Mesodermal cell (in vitro differentiated cells): Measurements from ENCODE around the gene NEURL2.
"Not testable (repeated sequence)": the region's sequence is repeated elsewhere in the genome, so short reads cannot be mapped to it uniquely, and the experiment has no call there.

ENCODE experiments used
- H3K27ac ChIP-seq: 2 replicates; pipeline ENCODE4 v1.7.0; 2013; ENCODE audit warnings: mild to moderate bottlenecking, low read depth, low read length, moderate library complexity; ENCODE audit not compliant: severe bottlenecking
- H3K36me3 ChIP-seq: 2 replicates; pipeline ENCODE4 v1.7.1; 2013; ENCODE audit warnings: mild to moderate bottlenecking, low read length, moderate library complexity; ENCODE audit not compliant: control insufficient read depth, insufficient read depth
- H3K4me1 ChIP-seq: one replicate; pipeline ENCODE4 v1.7.1; 2013; ENCODE audit warnings: mild to moderate bottlenecking, low read length; ENCODE audit not compliant: insufficient read depth, control insufficient read depth, poor library complexity, severe bottlenecking
- H3K4me3 ChIP-seq: 2 replicates; pipeline ENCODE4 v1.7.0; 2013; ENCODE audit warnings: low read length, control low read depth, mild to moderate bottlenecking; ENCODE audit not compliant: insufficient read depth, poor library complexity, severe bottlenecking; ENCODE audit errors: extremely low read depth
- H3K9me3 ChIP-seq: 2 replicates; pipeline ENCODE4 v1.7.1; 2013; ENCODE audit warnings: mild to moderate bottlenecking, low read length, moderate library complexity; ENCODE audit not compliant: control insufficient read depth
- WGBS, 2 experiments: methylation state at CpG; one replicate each; pipeline ENCODE4 v1.1.5; 2013; ENCODE audit warnings: missing lambda C conversion rate in 2 of 2; ENCODE audit not compliant: insufficient coverage in 2 of 2; 5-methylcytosine and 5-hydroxymethylcytosine counted together

NEURL2 gene

DNA sequence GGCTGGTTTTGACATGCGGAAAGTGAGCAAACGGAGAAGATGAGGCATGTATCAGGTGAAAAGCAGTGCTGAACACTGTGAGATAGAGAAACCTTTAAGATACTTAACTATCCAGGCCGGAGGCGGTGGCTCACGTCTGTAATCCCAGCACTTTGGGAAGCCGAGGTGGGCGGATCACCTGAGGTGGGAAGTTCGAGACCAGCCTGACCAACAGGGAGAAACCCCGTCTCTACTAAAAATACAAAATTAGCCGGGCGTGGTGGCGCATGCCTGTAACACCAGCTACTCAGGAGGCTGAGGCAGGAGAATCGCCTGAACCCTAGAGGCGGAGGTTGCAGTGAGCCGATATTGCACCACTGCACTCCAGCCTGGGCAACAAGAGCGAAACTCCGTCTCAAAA lies 40.7 kb upstream of the NEURL2 start:
- H3K4me1 ChIP-seq, H3K4me3 ChIP-seq, H3K27ac ChIP-seq, H3K9me3 ChIP-seq: not testable (repeated sequence)
- H3K36me3 ChIP-seq, result peaks cover 12% of the 10 kb centered on the region
- 96 to 97% methylated on average over 12 to 13 of the region's 17 CpGs for WGBS, 2 experiments

DNA sequence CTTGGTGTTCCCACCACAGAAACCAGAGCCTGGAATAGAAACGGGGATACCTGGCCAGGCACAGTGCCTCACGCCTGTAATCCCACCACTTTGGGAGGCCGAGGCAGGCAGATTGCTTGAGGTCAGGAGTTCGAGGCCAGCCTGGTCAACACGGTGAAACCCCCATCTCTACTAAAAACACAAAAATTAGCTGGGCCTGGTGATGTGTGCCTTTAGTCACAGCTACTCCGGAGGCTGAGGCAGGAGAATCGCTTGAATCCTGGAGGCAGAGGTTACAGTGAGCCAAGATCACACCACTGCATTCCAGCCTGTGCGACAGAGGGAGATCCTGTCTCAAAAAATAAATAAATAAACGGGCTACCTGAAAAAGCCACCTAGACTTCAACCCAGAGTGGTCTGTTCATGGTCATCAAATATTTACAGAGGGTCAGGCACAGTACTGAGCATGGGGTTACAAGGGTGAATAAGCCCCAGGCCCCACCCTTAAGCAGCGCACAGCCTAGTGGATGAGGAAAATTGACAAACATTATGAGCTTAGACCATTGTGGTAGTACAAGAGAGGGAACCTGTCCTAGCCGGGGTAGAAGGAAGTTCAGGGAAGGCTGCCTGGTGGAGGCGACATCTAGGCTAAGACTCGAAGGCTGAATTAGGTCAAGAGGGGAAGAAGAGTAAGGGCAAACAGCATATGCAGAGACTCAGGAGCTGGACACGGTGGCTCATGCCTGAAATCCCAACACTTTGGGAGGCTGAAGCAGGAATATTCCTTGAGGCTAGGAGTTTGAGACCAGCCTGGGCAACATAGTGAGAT lies 36.3 kb upstream of the NEURL2 start:
- 91 to 93% methylated on average over 10 to 13 of the region's 14 CpGs for WGBS, 2 experiments
- no peak overlapping the region for H3K27ac ChIP-seq

DNA sequence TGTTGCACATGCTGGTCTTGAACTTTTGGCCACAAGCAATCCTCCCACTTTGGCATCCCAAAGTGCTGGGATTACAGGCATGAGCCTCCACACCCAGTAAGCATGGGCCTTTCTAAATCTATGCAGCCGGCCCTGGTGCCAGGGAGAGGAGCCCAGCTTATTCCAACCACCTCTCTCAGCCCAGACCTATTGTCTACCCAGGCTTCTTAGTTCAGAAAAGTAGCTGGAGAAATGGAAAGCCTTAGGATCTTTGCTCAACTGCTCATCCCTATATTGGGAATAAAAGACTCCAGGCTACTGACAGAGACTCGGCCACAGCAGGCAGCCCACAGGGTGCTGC lies 35.7 kb upstream of the NEURL2 start:
- no peaks in the 10 kb centered on the region for H3K9me3 ChIP-seq
- H3K4me1 ChIP-seq, result peaks cover 4% of the 10 kb centered on the region
- no peaks in the 10 kb centered on the region for H3K36me3 ChIP-seq
- H3K27ac ChIP-seq, result no peak overlapping the region
- no peak overlapping the region for H3K4me3 ChIP-seq
- WGBS, 2 experiments, result 93 to 100% methylated on average over 2 of the region's 2 CpGs

More for the DNA sequence above, 36.3 kb upstream of the NEURL2 start:
- H3K4me1 ChIP-seq, result peaks cover 4% of the 10 kb centered on the region
- peaks cover 3% of the 10 kb centered on the region for H3K36me3 ChIP-seq
- H3K4me3 ChIP-seq, result no peak overlapping the region
- H3K9me3 ChIP-seq, result no peaks in the 10 kb centered on the region

DNA sequence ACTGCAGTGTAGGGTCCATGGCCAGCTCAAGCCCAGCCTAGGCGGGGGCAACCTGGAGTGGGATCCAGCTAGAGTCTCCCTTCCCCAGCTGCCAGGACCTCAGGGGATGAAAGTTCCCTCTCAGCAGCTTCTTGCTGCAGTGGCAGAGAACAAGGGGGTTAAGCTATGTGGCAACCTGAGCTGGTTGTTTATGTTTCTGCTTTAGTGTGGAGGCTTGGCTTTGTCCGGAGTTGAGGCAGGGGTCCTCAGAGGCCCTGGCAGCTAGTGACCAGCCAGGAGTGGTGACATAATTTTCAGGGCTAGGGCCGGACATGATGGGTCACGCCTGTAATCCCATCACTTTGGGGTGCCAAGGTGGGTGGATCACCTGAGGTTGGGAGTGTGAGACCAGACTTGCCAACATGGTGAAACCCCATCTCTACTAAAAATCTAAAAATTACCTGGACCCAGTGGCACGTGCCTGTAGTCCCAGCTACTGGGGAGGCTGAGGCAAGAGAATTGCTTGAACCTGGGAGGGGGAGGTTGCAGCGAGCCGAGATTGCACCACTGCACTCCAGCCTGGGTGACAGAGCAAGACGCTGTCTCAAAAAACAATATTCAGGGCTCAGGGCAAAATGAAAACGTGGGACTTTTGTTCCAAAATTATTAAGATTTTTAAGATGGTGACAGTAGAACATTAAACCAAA lies 35.0 kb upstream of the NEURL2 start:
- 73 to 78% methylated on average over 6 of the region's 9 CpGs for WGBS, 2 experiments
- peaks cover 4% of the 10 kb centered on the region for H3K4me1 ChIP-seq
- no peaks in the 10 kb centered on the region for H3K9me3 ChIP-seq
- H3K36me3 ChIP-seq, result no peaks in the 10 kb centered on the region
- H3K4me3 ChIP-seq, result no peak overlapping the region
- no peak overlapping the region for H3K27ac ChIP-seq

DNA sequence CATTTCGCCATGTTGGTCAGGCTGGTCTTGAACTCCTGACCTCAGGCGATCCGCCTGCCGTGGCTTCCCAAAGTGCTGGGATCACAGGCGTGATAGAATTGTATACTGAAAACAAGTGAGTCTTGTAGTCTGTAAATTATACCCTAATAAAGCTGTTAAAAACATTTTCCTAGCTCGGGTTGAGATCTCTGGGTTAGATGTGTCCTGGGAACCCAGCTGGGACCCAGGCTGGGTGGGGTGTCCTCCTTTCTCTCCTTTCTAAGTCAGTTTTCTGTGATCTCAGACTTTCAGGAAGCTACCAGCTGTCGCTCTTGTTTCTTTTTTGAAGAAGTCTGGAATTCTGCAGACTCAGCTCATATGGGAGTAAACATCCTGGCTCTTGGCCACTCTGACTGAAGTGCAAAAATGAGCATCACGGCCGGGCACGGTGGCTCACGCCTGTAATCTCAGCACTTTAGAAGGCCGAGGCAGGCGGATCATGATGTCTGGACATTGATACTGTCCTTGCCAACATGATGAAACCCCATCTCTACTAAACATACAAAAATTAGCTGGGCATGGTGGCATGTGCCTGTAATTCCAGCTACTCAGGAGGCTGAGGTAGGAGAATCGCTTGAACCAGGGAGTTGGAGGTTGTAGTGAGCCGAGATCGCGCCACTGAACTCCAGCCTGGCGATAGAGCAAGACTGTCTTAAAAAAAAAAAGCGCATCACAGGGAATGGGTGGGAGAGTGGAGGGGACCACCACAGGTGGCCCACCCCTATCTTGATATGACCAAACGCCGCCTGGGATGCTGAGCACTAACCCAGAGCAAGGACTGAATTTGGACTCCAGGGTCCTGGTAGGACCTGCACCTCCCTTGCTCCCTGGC lies 33.6 kb upstream of the NEURL2 start:
- Histone ChIP-seq H3K4me3 (no peak overlapping the region), H3K27ac (peak overlapping the region; percentile 42)
- WGBS, 2 experiments, result 91 to 96% methylated on average over 16 to 17 of the region's 21 CpGs

DNA sequence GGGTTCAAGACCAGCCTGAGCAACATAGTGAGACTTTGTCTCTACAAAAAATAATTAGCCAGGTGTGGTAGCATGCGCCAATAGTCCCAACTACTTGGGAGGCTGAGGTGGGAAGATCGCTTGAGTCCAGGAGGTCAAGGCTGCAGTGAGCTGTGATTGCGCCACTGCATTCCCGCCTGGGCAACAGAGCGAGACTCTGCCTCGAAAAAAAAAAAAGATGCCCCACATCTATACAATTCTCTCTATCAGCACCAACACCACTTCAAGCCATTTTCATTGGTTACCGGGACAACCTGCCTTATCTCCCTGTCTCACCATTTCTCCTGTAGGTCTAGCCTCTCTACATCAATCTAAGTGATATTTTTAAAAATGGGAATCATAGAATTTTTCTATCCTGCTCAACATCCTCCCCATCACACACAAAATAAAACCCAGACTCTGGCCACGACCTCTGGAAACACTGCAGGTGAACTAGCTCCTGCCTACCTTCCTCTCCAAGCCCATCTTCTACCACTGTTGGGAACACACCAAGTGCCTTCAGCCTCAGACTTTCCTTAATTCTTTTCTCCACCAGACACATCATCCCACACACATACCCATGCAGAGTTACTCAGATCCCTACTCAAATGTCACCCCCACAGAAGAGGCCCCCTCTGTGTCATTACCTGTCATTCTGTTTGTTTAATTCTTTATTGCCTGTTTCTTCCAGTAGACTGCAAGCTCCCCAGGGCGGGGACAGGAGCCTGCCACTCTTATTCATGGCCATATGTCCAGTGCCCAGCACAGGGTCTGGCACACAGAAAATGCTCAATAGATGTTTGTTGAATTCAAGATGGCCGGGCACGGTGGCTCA lies 30.6 kb upstream of the NEURL2 start:
- no peak overlapping the region for H3K4me3 ChIP-seq
- H3K9me3 ChIP-seq, result no peaks in the 10 kb centered on the region
- no peak overlapping the region for H3K27ac ChIP-seq
- WGBS, 2 experiments, result 81 to 90% methylated on average over 9 to 10 of the region's 11 CpGs
- peaks cover 8% of the 10 kb centered on the region for H3K4me1 ChIP-seq
- H3K36me3 ChIP-seq, result no peaks in the 10 kb centered on the region

More for the DNA sequence above, 33.6 kb upstream of the NEURL2 start:
- Histone ChIP-seq H3K9me3 (no peaks in the 10 kb centered on the region), H3K4me1 (peaks cover 7% of the 10 kb centered on the region), H3K36me3 (no peaks in the 10 kb centered on the region)

DNA sequence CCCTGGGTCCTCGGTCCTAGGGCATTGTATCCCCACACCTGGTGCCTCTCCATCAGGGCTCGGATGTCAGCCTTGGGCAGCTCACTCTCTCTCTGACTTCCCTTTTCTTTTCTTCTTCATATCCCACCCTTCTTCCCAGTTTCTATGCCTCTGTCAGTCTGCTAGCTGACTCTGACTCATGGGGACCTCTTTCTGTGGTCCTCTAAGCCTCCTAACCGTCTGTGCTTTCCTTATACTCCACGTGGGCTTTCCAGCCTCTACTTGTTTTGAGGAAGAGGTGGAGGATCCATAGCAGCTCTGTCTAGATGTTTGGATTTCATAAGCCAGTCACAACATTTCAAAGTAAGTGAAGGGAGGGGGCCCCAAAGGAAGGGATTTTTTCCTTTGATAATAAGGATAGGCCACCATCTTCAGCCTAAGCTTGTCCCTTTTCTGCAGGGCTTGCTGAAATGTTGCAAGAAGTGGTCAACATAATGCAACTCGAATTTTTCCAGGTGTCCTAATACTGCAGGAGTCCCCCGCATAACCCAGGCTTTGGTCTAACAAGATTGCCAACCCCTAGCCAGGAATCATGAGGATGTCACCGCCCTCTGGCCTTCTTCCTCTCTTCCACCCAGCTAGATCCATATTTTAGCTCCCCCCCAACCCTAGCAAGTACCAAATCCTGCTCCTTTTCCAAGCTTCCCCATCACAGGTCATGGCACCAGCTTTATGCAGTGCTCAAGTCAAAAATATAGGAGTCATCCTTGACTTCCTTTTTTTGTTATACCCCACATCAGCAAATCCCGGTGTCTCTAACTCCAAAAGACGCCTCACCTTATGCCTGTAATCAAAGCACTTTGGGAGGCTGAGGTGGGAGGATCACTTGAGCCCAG lies 29.7 kb upstream of the NEURL2 start:
- H3K27ac ChIP-seq, result no peak overlapping the region
- no peaks in the 10 kb centered on the region for H3K9me3 ChIP-seq
- no peak overlapping the region for H3K4me3 ChIP-seq
- no peaks in the 10 kb centered on the region for H3K36me3 ChIP-seq
- 86 to 93% methylated on average over 5 to 7 of the region's 9 CpGs for WGBS, 2 experiments
- peaks cover 5% of the 10 kb centered on the region for H3K4me1 ChIP-seq

DNA sequence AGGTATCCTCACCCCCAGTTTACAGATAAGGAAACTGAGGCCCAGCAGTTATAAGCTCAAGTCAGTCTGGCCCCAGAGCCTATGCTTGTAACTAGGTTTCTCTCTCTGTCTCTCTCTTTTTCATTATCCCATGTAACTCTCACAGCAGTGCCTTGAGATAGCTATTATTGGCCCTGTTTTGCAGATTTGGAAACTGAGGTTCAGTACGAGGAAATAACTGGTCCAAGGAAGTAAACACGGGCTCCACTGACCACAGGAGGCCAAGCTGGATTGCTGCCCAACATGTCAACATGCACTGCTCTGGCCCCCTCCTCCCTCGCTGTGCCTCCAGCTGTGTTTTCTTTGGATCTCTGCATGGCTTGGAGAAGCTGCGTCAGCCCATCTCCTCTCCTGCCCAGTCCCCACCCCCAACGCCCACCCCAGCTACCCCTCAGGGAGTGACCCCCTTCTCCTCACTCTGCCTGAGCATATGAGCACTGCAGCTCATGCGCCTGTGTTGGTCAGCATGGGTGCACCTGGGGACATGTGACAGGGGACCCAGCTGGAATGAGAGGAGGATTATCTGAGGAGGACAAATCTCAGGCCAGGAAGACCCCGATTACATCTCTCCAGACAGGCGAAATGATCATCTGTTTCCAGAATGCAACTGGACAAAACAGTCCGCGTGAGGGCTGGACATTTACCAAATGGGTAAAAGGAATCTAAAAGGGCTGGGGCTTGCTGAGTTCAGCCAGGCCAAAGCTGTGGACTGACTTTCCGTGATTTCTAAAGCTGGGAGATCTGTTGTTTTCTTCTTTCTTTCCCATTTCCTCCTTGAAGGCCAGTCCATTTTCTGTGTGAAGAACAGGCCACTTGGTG lies 28.8 kb upstream of the NEURL2 start:
- no peaks in the 10 kb centered on the region for H3K36me3 ChIP-seq
- no peaks in the 10 kb centered on the region for H3K9me3 ChIP-seq
- 80 to 81% methylated on average over 9 to 10 of the region's 11 CpGs for WGBS, 2 experiments
- H3K4me3 ChIP-seq, result no peak overlapping the region
- H3K27ac ChIP-seq, result no peak overlapping the region
- H3K4me1 ChIP-seq, result peaks cover 5% of the 10 kb centered on the region
